Hematopoietic multipotent progenitor cell treated with erythropoietin and hydrocortisone succinate and interleukin-3 and kit ligand, for 17 days (in vitro differentiated cells): Measurements from ENCODE around the gene SELL.
"Not testable (repeated sequence)": the region's sequence is repeated elsewhere in the genome, so short reads cannot be mapped to it uniquely, and the experiment has no call there.

Experiments used
- DNase-seq: peaks from one replicate; pipeline ENCODE4 v3.0.0-alpha.2; 2015; ENCODE audit warnings: low spot score

The SELL gene

GRCh38 chr1:169704797-169705196 lies 6.6 kb downstream of the SELL start:
- DNase-seq = no peak

GRCh38 chr1:169701261-169702005 lies 10.0 kb downstream of the SELL start:
- no peak for DNase-seq

GRCh38 chr1:169699707-169700106 lies 11.7 kb downstream of the SELL start:
- no peak for DNase-seq

- no peak for DNase-seq
Observed at GRCh38 chr1:169698976-169699375, 12.4 kb downstream of the SELL start.

GRCh38 chr1:169697755-169698154 lies 13.7 kb downstream of the SELL start:
- DNase-seq = no peak

- DNase-seq = no peak
Observed at GRCh38 chr1:169696273-169697100, 14.9 kb downstream of the SELL start.

GRCh38 chr1:169694304-169695075 lies 16.9 kb downstream of the SELL start:
- DNase-seq = no peak

- no peak for DNase-seq
Observed at GRCh38 chr1:169692756-169693460, 18.5 kb downstream of the SELL start.

GRCh38 chr1:169690489-169690888 lies 20.9 kb downstream of the SELL start:
- DNase-seq = no peak

- no peak for DNase-seq
Observed at GRCh38 chr1:169689395-169689794, 22.0 kb downstream of the SELL start.

GRCh38 chr1:169688377-169688776 lies 23.0 kb downstream of the SELL start:
- DNase-seq = not testable (repeated sequence)

- DNase-seq = no peak
Observed at GRCh38 chr1:169683661-169684060, 27.8 kb downstream of the SELL start.

- DNase-seq = not testable (repeated sequence)
Observed at GRCh38 chr1:169683168-169683567, 28.3 kb downstream of the SELL start.

GRCh38 chr1:169682071-169682470 lies 29.3 kb downstream of the SELL start:
- DNase-seq = no peak

- no peak for DNase-seq
Observed at GRCh38 chr1:169681140-169681539, 30.3 kb downstream of the SELL start.

- DNase-seq = no peak
Observed at GRCh38 chr1:169680377-169681019, 30.9 kb downstream of the SELL start.

GRCh38 chr1:169679692-169680091 lies 31.7 kb downstream of the SELL start:
- no peak for DNase-seq

GRCh38 chr1:169676001-169676400 lies 35.4 kb downstream of the SELL start:
- no peak for DNase-seq

GRCh38 chr1:169670836-169671235 lies 40.6 kb downstream of the SELL start:
- no peak for DNase-seq

GRCh38 chr1:169670244-169670643 lies 41.2 kb downstream of the SELL start:
- not testable (repeated sequence) for DNase-seq
